Upper lobe of left lung (tissue), 4 donors: ENCODE measurements around the gene PSENEN.

Experiments used
- CTCF ChIP-seq, 6 experiments: fragments of 450-650 bp in 4 of 6; fragments of 200-600 bp in 2 of 6; sonication (generic) in 2 of 6; IDR thresholded peaks; one replicate each; pipeline ENCODE4 v1.5.1; 2016 to 2019; ENCODE audit warnings: antibody characterized with exemption in 6 of 6
- POLR2AphosphoS5 ChIP-seq, 2 donors: sonication (generic); formaldehyde crosslinking; IDR thresholded peaks; one replicate each; pipeline ENCODE4 v1.5.1; 2017; ENCODE audit warnings: antibody characterized with exemption in 2 of 2

- TF ChIP-seq CTCF (IDR thresholded peaks at IDR 0.05) (no peak), POLR2AphosphoS5 (IDR thresholded peaks at IDR 0.05) (no peak)
Measured at GRCh38 chr19:35750167-35750566, 4.7 kb downstream of the PSENEN start.
